Upper lobe of right lung (tissue), 1 donor: Measurements from ENCODE around the gene CARHSP1. TPM values are rescaled to one million over a fixed set of nuclear protein-coding genes. Genes with fewer than 3 reads are reported as not detected.

Source experiments
- ATAC-seq: fragments of 200-7000 bp; cut with Tn5 transposase; one replicate; pipeline ENCODE4 v1.9.1; 2020; ENCODE audit warnings: mild to moderate bottlenecking, moderate library complexity
- DNase-seq: peaks from one replicate; pipeline ENCODE4 v3.0.0-alpha.2; 2020
- H3K27ac ChIP-seq: fragments of 200-600 bp; one replicate; pipeline ENCODE4 v1.8.0; 2022
- H3K27me3 ChIP-seq: fragments of 200-600 bp; one replicate; pipeline ENCODE4 v1.8.0; 2022; ENCODE audit warnings: mild to moderate bottlenecking
- H3K36me3 ChIP-seq: fragments of 200-600 bp; one replicate; pipeline ENCODE4 v1.8.0; 2022
- H3K4me1 ChIP-seq: fragments of 200-600 bp; one replicate; pipeline ENCODE4 v1.8.0; 2022
- H3K4me3 ChIP-seq: fragments of 200-600 bp; one replicate; pipeline ENCODE4 v1.8.0; 2022; ENCODE audit warnings: mild to moderate bottlenecking
- H3K9me3 ChIP-seq: fragments of 200-600 bp; one replicate; pipeline ENCODE4 v1.8.0; 2022
- CTCF ChIP-seq: fragments of 200-600 bp; IDR thresholded peaks from one replicate; pipeline ENCODE4 v1.8.0; 2022; ENCODE audit warnings: antibody characterized with exemption
- intact Hi-C: fragments of 100-400 bp; cut with DNase I; formaldehyde crosslinking; loops from one replicate; pipeline ENCODE4 v1.11.0; 2022
- total RNA-seq: library from RNA; stranded (reverse); fragmentation: NEBNext Ultra II Directional; extraction: Animal tissue kit (Norgen Biotek cat#: 25700); gene quantifications from one replicate; pipeline ENCODE4 v1.2.1, GENCODE V29; 2021
- donor health status: DM: no; HTN: yes; CAD: no; lungs with severe emphysema.

Gene CARHSP1
- total RNA-seq, 1 donor from 2014 or later = 103 TPM

- H3K9me3 ChIP-seq = no peaks in the 10 kb centered on the region
- DNase-seq (peak; percentile 40), ATAC-seq (no peak)
- H3K4me3 ChIP-seq = no peak overlapping the region
- H3K4me1 ChIP-seq = peaks cover 44% of the 10 kb centered on the region
- peak overlapping the region; percentile 33 for H3K27ac ChIP-seq
- H3K36me3 ChIP-seq = peaks cover 34% of the 10 kb centered on the region
- intact Hi-C loops = no loop called here
- no peak for TF ChIP-seq CTCF
- no peaks in the 10 kb centered on the region for H3K27me3 ChIP-seq
Measured at GRCh38 chr16:8858994-8859912, 9.6 kb downstream of the CARHSP1 start.

- Histone ChIP-seq H3K4me3 (no peak overlapping the region), H3K27me3 (no peaks in the 10 kb centered on the region), H3K9me3 (no peaks in the 10 kb centered on the region), H3K27ac (peak overlapping the region; percentile 24), H3K4me1 (peaks cover 27% of the 10 kb centered on the region), H3K36me3 (peaks cover 56% of the 10 kb centered on the region)
- DNase-seq = peak; percentile 48
- no peak for ATAC-seq
- intact Hi-C loops = no loop called here
- TF ChIP-seq CTCF = no peak
Measured at GRCh38 chr16:8855972-8856371, 12.8 kb downstream of the CARHSP1 start.

GRCh38 chr16:8855051-8855786 is 13.6 kb downstream of the CARHSP1 start:
- H3K4me3 ChIP-seq = no peak overlapping the region
- peak overlapping the region; percentile 24 for H3K27ac ChIP-seq
- intact Hi-C loops = no loop called here
- no peak for ATAC-seq
- peak; percentile 35 for DNase-seq
- H3K27me3 ChIP-seq = no peaks in the 10 kb centered on the region
- peaks cover 23% of the 10 kb centered on the region for H3K4me1 ChIP-seq
- TF ChIP-seq CTCF = peak; percentile 10
- H3K36me3 ChIP-seq = peaks cover 58% of the 10 kb centered on the region
- H3K9me3 ChIP-seq = no peaks in the 10 kb centered on the region

GRCh38 chr16:8854298-8854948 is 14.4 kb downstream of the CARHSP1 start:
- Histone ChIP-seq H3K36me3 (peaks cover 66% of the 10 kb centered on the region), H3K27me3 (no peaks in the 10 kb centered on the region), H3K4me1 (peaks cover 25% of the 10 kb centered on the region), H3K27ac (no peak overlapping the region), H3K9me3 (no peaks in the 10 kb centered on the region), H3K4me3 (no peak overlapping the region)
- ATAC-seq (no peak), DNase-seq (peak; percentile 31)
- intact Hi-C loops = no loop called here
- no peak for TF ChIP-seq CTCF

GRCh38 chr16:8853611-8854010 is 15.2 kb downstream of the CARHSP1 start:
- ATAC-seq = no peak
- Histone ChIP-seq H3K27me3 (no peaks in the 10 kb centered on the region), H3K4me1 (peaks cover 28% of the 10 kb centered on the region), H3K9me3 (no peaks in the 10 kb centered on the region), H3K36me3 (peaks cover 67% of the 10 kb centered on the region), H3K27ac (no peak overlapping the region), H3K4me3 (no peak overlapping the region)
- DNase-seq = peak; percentile 23
- intact Hi-C loops = no loop called here
- no peak for TF ChIP-seq CTCF
